HUES6 (cell line): Measurements from ENCODE around the gene CDR2.

ENCODE experiments used
- H3K27ac ChIP-seq: 2 replicates; pipeline ENCODE4 v1.7.0; 2013; ENCODE audit warnings: low read depth, mild to moderate bottlenecking, low read length, inconsistent platforms
- H3K27me3 ChIP-seq: 2 replicates; pipeline ENCODE4 v1.6.1; 2013; ENCODE audit warnings: low read length; ENCODE audit not compliant: control insufficient read depth, insufficient read depth
- H3K36me3 ChIP-seq: 2 replicates; pipeline ENCODE4 v1.6.1; 2013; ENCODE audit warnings: low read length; ENCODE audit not compliant: control insufficient read depth, insufficient read depth
- H3K4me1 ChIP-seq: 2 replicates; pipeline ENCODE4 v1.6.1; 2013; ENCODE audit warnings: low read length; ENCODE audit not compliant: control insufficient read depth, insufficient read depth
- H3K4me3 ChIP-seq: 2 replicates; pipeline ENCODE4 v1.5.1; 2013; ENCODE audit warnings: low read depth, low read length
- H3K9ac ChIP-seq: one replicate; pipeline ENCODE4 v1.6.1; 2013; ENCODE audit warnings: mild to moderate bottlenecking, low read length
- H3K9me3 ChIP-seq: 2 replicates; pipeline ENCODE4 v1.6.1; 2013; ENCODE audit warnings: low read depth, low read length; ENCODE audit not compliant: control insufficient read depth, insufficient read depth

The CDR2 gene

GRCh38 chr16:22400900-22401299 is 26.5 kb upstream of the CDR2 start:
- no peak overlapping the region for H3K27ac ChIP-seq

GRCh38 chr16:22397931-22398330 is 23.5 kb upstream of the CDR2 start:
- Histone ChIP-seq H3K36me3 (no peaks in the 10 kb centered on the region), H3K27me3 (no peaks in the 10 kb centered on the region), H3K9ac (no peak overlapping the region), H3K27ac (no peak overlapping the region), H3K9me3 (no peaks in the 10 kb centered on the region), H3K4me1 (no peaks in the 10 kb centered on the region), H3K4me3 (no peak overlapping the region)

More at GRCh38 chr16:22400900-22401299, 26.5 kb upstream of the CDR2 start:
- Histone ChIP-seq H3K4me3 (no peak overlapping the region), H3K27me3 (no peaks in the 10 kb centered on the region), H3K9ac (no peak overlapping the region), H3K9me3 (no peaks in the 10 kb centered on the region), H3K4me1 (no peaks in the 10 kb centered on the region), H3K36me3 (no peaks in the 10 kb centered on the region)

- no peaks in the 10 kb centered on the region for H3K9me3 ChIP-seq
- no peaks in the 10 kb centered on the region for H3K4me1 ChIP-seq
- no peaks in the 10 kb centered on the region for H3K36me3 ChIP-seq
- H3K4me3 ChIP-seq = no peak overlapping the region
- no peaks in the 10 kb centered on the region for H3K27me3 ChIP-seq
- H3K9ac ChIP-seq = no peak overlapping the region
- no peak overlapping the region for H3K27ac ChIP-seq
These were observed 23.0 kb upstream of the CDR2 start for GRCh38 chr16:22397464-22397863.

- no peak overlapping the region for H3K9ac ChIP-seq
- H3K27ac ChIP-seq = no peak overlapping the region
- no peaks in the 10 kb centered on the region for H3K9me3 ChIP-seq
- no peaks in the 10 kb centered on the region for H3K36me3 ChIP-seq
- H3K4me1 ChIP-seq = no peaks in the 10 kb centered on the region
- no peaks in the 10 kb centered on the region for H3K27me3 ChIP-seq
- no peak overlapping the region for H3K4me3 ChIP-seq
These were observed 21.5 kb upstream of the CDR2 start for GRCh38 chr16:22395960-22396359.

GRCh38 chr16:22394121-22394520 is 19.7 kb upstream of the CDR2 start:
- Histone ChIP-seq H3K4me3 (no peak overlapping the region), H3K4me1 (no peaks in the 10 kb centered on the region), H3K27me3 (no peaks in the 10 kb centered on the region), H3K9me3 (no peaks in the 10 kb centered on the region), H3K9ac (no peak overlapping the region), H3K36me3 (no peaks in the 10 kb centered on the region), H3K27ac (no peak overlapping the region)

- Histone ChIP-seq H3K36me3 (no peaks in the 10 kb centered on the region), H3K27me3 (no peaks in the 10 kb centered on the region), H3K27ac (no peak overlapping the region), H3K4me3 (no peak overlapping the region), H3K9ac (no peak overlapping the region), H3K4me1 (no peaks in the 10 kb centered on the region), H3K9me3 (no peaks in the 10 kb centered on the region)
These were observed 13.8 kb upstream of the CDR2 start for GRCh38 chr16:22388101-22388644.

- Histone ChIP-seq H3K27ac (no peak overlapping the region), H3K4me1 (no peaks in the 10 kb centered on the region), H3K9ac (no peak overlapping the region), H3K4me3 (no peak overlapping the region), H3K9me3 (no peaks in the 10 kb centered on the region), H3K36me3 (no peaks in the 10 kb centered on the region), H3K27me3 (no peaks in the 10 kb centered on the region)
These were observed 12.6 kb upstream of the CDR2 start for GRCh38 chr16:22386976-22387375.

- no peak overlapping the region for H3K9ac ChIP-seq
- no peak overlapping the region for H3K27ac ChIP-seq
- H3K27me3 ChIP-seq = no peaks in the 10 kb centered on the region
- H3K4me1 ChIP-seq = no peaks in the 10 kb centered on the region
- no peaks in the 10 kb centered on the region for H3K36me3 ChIP-seq
- no peaks in the 10 kb centered on the region for H3K9me3 ChIP-seq
- no peak overlapping the region for H3K4me3 ChIP-seq
These were observed 10.8 kb upstream of the CDR2 start for GRCh38 chr16:22385196-22385595.

- Histone ChIP-seq H3K4me1 (no peaks in the 10 kb centered on the region), H3K27ac (no peak overlapping the region), H3K9me3 (no peaks in the 10 kb centered on the region), H3K36me3 (no peaks in the 10 kb centered on the region), H3K9ac (no peak overlapping the region), H3K27me3 (no peaks in the 10 kb centered on the region), H3K4me3 (no peak overlapping the region)
These were observed 9.4 kb upstream of the CDR2 start for GRCh38 chr16:22383827-22384226.

GRCh38 chr16:22381392-22381791 is 7.0 kb upstream of the CDR2 start:
- H3K9ac ChIP-seq = no peak overlapping the region
- H3K9me3 ChIP-seq = no peaks in the 10 kb centered on the region
- no peaks in the 10 kb centered on the region for H3K36me3 ChIP-seq
- H3K27me3 ChIP-seq = peaks cover under 1% of the 10 kb centered on the region; the same call in 1 of the 2 replicates
- H3K4me1 ChIP-seq = peaks cover under 1% of the 10 kb centered on the region; the same call in 1 of the 2 replicates
- no peak overlapping the region for H3K4me3 ChIP-seq
- H3K27ac ChIP-seq = no peak overlapping the region

- Histone ChIP-seq H3K4me3 (no peak overlapping the region), H3K27me3 (peaks cover 5% of the 10 kb centered on the region; the same call in 1 of the 2 replicates), H3K9me3 (no peaks in the 10 kb centered on the region), H3K9ac (no peak overlapping the region), H3K4me1 (peaks cover 4% of the 10 kb centered on the region), H3K36me3 (no peaks in the 10 kb centered on the region), H3K27ac (no peak overlapping the region)
These were observed 6.1 kb upstream of the CDR2 start for GRCh38 chr16:22380529-22380928.

- Histone ChIP-seq H3K4me1 (peaks cover 8% of the 10 kb centered on the region), H3K27me3 (peaks cover 10% of the 10 kb centered on the region; the same call in 1 of the 2 replicates), H3K4me3 (no peak overlapping the region), H3K36me3 (no peaks in the 10 kb centered on the region), H3K27ac (no peak overlapping the region), H3K9ac (no peak overlapping the region), H3K9me3 (no peaks in the 10 kb centered on the region)
These were observed 5.2 kb upstream of the CDR2 start for GRCh38 chr16:22379656-22380055.
